GM12891 (cell line): ENCODE data around the gene NPPC.

ENCODE experiments used
- DNase-seq: peaks from one replicate; pipeline ENCODE4 v3.0.0; 2011; ENCODE audit warnings: low spot score; ENCODE audit not compliant: insufficient read length
- FAIRE-seq: peaks from 2 replicates; lab custom pipeline; 2011; peaks lifted over from hg19 to GRCh38; lab: Jason Lieb, UNC
- PAX5 ChIP-seq: IDR thresholded peaks from 2 replicates; pipeline ENCODE4 v1.6.1; 2011; ENCODE audit warnings: low read length, moderate library complexity, mild to moderate bottlenecking; ENCODE audit not compliant: insufficient read depth, severe bottlenecking
- POLR2A ChIP-seq: IDR thresholded peaks from 2 replicates; pipeline ENCODE4 v1.6.1; 2011; ENCODE audit warnings: low read depth, low read length, control low read depth
- POLR2AphosphoS5 ChIP-seq: IDR thresholded peaks from 2 replicates; pipeline ENCODE4 v1.6.1; 2011; ENCODE audit warnings: low read depth, low read length, control low read depth
- POU2F2 ChIP-seq: IDR thresholded peaks from 2 replicates; pipeline ENCODE4 v1.6.1; 2011; ENCODE audit warnings: low read depth, mild to moderate bottlenecking, control low read depth, low read length, moderate library complexity
- SPI1 ChIP-seq: IDR thresholded peaks from 2 replicates; pipeline ENCODE4 v1.6.1; 2011; ENCODE audit warnings: low read depth, low read length, control low read depth
- TAF1 ChIP-seq: IDR thresholded peaks from 2 replicates; pipeline ENCODE4 v1.6.1; 2011; ENCODE audit warnings: low read depth, low read length, control low read depth

NPPC gene

DNA sequence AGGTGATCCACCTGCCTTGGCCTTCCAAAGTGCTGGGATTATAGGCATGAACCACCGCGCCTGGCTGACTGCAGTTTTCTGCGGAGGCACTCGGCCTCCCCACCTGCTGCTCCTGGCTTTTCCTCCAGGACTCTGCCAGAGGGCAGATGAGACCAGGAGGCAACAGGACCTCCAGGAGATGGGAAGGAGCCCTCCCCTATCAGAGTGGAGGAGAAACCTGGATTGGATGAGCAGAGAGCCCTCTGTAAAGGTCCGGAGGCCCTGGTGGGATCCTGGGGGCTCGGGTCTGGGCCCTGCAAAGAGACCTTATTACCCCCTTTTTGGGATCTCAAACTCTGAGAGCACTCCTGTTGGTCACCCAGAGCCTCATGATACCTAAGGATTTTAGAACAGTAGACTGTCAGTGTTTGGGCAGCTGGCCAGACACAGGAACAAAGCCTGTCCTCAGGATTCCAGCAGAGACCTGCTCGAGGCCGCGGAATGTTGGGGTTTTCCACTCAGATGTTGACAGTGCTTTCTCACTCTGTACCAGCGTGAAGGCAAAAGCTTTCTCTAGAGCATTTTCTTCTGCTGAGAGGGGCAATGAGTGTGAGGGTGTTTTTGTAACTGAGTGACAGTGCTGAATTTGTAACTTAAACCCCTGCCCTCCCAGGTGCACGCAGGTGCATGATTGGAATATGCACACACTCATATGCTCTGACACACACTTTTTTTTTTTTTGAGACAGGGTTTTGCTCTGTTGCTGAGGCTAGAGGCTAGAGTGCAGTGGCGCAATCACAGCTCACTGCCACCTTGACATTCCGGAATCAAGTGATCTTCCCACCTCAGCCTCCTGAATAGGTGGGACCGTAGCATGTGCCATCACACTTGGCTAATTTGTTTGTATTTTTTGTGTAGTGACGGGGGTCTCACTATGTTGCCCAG is 48.4 kb downstream of the NPPC start:
- TF ChIP-seq SPI1 (no peak), POLR2AphosphoS5 (no peak), TAF1 (no peak), PAX5 (no peak), POU2F2 (no peak), POLR2A (no peak)
- no peak for DNase-seq
- no peak for FAIRE-seq

DNA sequence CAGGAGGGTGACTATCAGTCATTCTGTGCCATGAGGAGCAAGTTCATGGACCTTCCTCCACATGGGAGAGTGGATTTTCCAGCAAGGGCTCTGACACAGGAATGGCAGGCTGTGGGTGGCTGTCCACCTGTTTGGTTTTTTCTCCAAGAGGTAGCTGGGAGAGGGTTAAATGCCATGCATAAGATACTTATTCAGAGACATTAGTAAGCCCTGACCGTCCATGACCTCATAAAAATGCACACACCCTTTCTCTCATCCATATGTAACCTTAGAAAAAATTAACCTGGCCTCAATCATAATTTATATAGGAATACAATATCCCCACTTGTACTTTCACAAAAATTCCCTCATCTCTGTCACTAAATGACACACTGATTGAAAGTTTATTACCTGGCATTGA is 51.3 kb downstream of the NPPC start:
- no peak for FAIRE-seq
- DNase-seq = no peak
- no peak for TF ChIP-seq PAX5
- no peak for TF ChIP-seq POLR2A
- no peak for TF ChIP-seq TAF1
- TF ChIP-seq SPI1 = no peak
- TF ChIP-seq POLR2AphosphoS5 = no peak
- no peak for TF ChIP-seq POU2F2
